Measurements from ENCODE around the gene CLIC6.

Gene CLIC6

GRCh38 chr21:34668803-34669148, at the start of gene CLIC6:
Gene CLIC6, plus strand, starts transcription at chr21:34668994. Its CDS starts 395 bp downstream, at chr21:34669389.
- DNase-seq (ENCODE audit: low read depth): no peak

GRCh38 chr21:34619841-34620665, 48.7 kb upstream of the CLIC6 start:
- DNase-seq (ENCODE audit: low read depth): no peak

- DNase-seq (ENCODE audit: low read depth): no peak
Observed at GRCh38 chr21:34621434-34622350, 47.1 kb upstream of the CLIC6 start.

DNA sequence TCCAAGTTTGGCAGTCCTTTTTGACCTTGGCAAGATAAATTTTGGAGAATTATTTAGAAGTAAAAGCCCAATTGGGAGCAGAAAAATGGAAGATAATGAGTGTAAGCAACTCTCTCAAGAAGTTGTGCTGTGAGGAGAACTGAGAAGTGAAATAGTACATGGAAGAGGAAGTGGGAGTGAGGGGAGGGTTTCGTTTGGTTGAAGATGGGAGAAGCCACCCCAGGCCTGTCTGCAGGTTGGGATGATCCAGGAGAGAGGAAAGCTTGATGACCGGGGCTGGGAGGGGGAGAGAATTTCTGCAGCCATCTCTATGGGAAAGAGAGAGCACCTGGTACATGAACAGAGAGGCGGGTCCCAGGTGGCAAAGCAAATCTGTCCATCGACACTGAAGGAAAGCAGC, 45.3 kb upstream of the CLIC6 start:
- DNase-seq (ENCODE audit: low read depth): no peak

GRCh38 chr21:34625030-34625593, 43.7 kb upstream of the CLIC6 start:
- no peak for DNase-seq (ENCODE audit: low read depth)

- no peak for DNase-seq (ENCODE audit: low read depth)
Observed at GRCh38 chr21:34626131-34626530, 42.7 kb upstream of the CLIC6 start.

- DNase-seq (ENCODE audit: low read depth): no peak
Observed at GRCh38 chr21:34630536-34631143, 38.2 kb upstream of the CLIC6 start.

DNA sequence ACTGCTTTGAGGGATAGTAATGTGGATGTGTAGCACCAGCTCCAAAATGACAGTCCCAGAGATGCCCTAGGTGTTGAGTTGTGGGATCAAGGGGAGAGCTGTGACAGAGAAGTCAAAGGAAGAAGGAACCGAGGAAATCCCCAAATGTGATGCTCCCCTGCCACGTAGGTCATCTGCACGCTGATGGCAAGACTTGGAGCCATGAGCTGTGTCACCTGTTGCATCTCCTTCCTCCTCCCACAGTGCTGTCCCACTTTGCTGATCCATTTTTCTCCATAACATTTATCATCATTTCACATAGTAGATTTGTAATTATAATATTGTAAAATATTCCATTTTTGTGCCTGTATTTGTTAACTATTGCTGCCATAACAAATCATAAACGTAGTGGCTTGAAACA, 36.3 kb upstream of the CLIC6 start:
- no peak for DNase-seq (ENCODE audit: low read depth)

DNA sequence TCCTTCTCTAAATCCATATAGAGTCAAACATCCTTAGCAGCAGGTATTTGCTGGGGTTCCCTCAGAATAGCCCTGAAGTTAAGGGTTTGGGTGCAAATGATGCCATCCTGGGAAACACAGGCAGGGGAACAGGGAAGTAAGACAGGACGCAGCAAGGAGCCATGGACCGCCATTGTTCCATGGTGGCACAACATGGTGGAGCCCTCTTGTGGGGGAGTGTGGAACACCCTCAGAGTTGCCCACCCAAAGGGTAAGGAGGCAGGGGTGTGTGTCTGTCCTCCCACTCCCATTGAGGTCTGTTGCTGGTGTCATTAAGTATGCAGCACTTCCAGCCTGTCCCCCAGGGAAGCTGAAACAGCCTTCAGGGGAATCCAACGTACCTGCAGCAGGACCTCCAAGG, 33.5 kb upstream of the CLIC6 start:
- DNase-seq (ENCODE audit: low read depth): no peak

GRCh38 chr21:34636961-34637360, 31.8 kb upstream of the CLIC6 start:
- DNase-seq (ENCODE audit: low read depth): no peak

- DNase-seq (ENCODE audit: low read depth): no peak
Observed at GRCh38 chr21:34639250-34639649, 29.5 kb upstream of the CLIC6 start.

DNA sequence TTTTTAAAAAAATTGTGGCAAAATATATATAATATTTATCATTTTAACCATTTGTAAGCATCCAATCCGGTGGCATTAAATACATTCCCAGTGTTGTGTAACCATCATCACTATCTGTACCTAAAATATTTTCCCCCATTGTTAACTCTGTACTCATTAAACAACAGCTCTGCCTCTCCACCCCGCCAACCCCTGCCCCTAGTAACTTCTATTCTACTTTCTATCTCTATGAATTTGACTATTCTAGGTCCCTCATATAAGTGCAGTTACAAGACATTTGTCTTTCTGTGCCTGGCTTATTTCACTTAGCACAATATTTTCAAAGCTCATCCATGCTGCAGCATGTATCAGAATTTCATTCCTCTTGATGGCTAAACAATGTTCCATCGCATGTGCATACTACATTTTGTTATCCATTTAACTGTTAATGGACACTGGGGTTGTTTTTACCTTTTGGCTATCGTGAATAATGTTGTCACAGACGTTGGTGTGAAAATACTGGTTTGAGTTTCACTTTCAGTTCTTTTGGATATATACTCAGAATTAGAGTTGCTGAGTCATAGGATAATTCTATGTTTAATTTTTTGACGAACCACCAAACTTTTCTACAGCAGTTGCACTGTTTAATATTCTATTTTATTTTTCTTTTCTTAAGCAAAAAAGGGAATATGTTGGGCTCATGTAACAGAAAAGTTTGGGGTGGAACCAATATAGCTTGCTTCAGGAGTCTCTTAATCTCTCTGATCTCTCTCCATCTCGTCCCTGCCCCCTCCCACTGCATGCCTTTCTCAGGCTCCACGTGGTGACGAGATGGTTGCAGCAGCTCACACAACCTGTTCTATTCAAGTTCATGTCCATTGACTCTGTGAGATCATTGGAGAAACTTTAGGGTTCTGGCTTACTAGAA, 28.7 kb upstream of the CLIC6 start:
- no peak for DNase-seq (ENCODE audit: low read depth)

DNA sequence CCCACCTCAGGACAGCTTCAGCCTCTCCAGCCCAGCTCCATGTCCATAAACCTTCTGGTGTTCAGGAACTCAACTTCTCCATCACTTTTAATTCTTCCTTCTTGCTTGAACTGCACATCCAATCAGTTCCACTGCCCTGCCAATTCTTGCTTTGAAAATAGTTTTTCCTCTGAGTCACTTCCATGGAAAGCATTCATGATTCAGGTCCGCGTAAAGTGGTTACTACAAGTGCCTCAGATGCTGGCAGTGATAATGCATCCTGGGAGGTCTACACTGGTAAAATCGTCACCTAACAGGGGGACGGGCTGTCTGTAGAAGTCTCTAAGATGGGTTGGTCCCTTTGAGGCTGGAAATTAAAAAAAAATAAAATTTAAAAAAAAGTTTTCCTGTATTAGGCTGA, 27.9 kb upstream of the CLIC6 start:
- DNase-seq (ENCODE audit: low read depth): no peak

DNA sequence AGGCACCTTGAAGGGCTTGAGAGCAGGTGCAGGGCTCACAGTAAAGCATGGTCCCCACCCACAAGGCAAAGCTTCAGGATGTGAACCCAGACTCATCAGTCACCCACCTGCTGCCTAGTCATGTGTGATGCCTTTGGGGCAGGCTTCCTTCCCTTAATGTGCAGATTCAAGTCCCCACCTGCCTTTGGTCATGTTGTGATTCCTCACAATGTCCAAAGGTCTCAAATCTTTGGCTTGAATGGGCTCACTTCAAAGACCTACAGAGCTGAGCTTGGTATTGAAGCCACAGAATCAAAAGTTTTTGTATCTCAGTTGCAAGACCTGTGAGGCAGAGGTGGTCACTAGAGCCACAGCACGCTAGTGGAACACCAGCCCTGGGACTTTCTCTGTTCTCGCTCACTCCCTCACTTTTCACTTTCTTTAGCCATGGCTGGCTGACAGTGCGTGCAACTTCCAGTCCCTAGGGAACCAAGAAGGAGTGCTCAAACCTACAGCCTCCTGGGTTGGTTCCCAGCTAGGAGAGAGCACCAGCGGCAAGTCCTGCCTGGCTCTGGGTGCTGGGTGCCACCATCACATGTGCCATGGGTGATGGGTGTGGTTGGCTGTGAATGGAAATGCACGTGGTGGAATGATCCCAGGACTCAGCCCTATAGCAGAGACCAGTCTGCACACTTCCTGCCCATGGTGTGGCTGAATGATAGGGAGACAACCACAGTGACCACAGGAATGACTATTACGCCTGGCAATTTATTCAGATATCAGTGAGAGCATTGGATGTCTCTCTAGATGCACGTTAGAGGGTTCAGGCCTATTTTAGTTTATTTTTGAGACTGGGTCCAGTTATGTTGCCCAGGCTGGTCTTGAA, 26.4 kb upstream of the CLIC6 start:
- DNase-seq (ENCODE audit: low read depth): no peak

GRCh38 chr21:34644825-34645224, 24.0 kb upstream of the CLIC6 start:
- DNase-seq (ENCODE audit: low read depth): no peak

DNA sequence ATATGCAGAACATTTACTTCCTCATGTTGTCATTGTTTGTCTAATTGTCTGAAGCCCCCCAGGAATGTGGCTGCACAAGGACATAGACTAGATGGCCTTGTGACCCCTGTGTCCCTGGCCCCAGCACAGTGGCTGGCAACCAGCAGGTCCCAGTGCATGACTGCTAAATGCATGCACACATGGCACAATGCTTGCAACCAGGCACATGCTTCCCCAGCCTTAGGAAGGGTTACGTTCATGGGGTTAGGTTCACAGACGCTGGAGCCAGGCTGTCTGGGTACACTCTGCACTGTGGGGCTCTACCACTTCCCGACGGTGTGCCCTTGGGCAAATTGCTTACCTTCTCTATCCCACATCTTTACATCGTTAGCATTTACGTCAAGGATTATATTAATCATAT, 21.2 kb upstream of the CLIC6 start:
- no peak for DNase-seq (ENCODE audit: low read depth)

GRCh38 chr21:34648739-34649297, 20.0 kb upstream of the CLIC6 start:
- DNase-seq (ENCODE audit: low read depth): no peak

DNA sequence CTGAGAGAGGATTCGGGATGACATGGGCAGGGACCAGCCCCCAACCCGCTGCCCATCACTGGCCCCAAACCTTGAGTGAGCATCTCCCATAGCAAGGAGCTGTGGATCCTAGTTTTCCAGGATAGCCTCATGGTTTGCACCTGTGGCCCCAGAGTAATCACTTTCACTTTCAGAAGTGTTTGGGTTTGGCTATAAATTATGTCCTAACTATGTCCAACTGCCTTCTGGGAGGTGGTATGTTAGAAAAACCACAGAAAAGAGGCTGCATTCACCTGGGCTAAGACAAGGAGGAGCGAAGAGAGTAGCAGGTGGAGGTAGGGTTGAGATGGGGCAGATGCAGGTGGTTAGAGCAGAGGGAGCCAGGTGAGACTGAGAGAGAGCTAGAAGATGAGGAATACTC, 19.4 kb upstream of the CLIC6 start:
- no peak for DNase-seq (ENCODE audit: low read depth)

- no peak for DNase-seq (ENCODE audit: low read depth)
Observed at GRCh38 chr21:34650861-34651431, 17.8 kb upstream of the CLIC6 start.

GRCh38 chr21:34651642-34652041, 17.2 kb upstream of the CLIC6 start:
- DNase-seq (ENCODE audit: low read depth): no peak

Measured in activated T-helper 1 cell treated with Interleukin-2 at 50 U/mL for 16 hours (primary cell).